ENCODE data around the gene TFG. TPM values are rescaled to one million over a fixed set of nuclear protein-coding genes. Genes with fewer than 3 reads are reported as not detected.

The TFG gene
- total and polyA plus RNA-seq, 2 of the 4 experiments (the other 2 are of a cell fraction), result 47.7 to 165 TPM

GRCh38 chr3:100782348-100782747 is 73.1 kb downstream of the TFG start:
- H3K4ac ChIP-seq (ENCODE audit: low read depth, low read length), result no peak overlapping the region

More at GRCh38 chr3:100782348-100782747, 73.1 kb downstream of the TFG start:
- Histone ChIP-seq H2AFZ (replicated peaks; ENCODE audit: low read length, poor library complexity) (no peak overlapping the region), H3K79me1 (ENCODE audit: low read depth in 1 of 2, low read length in 2 of 2) (no peaks in the 10 kb centered on the region), H3K9ac (ENCODE audit: low read depth, low read length) (no peak overlapping the region), H3K9me3 (ENCODE audit: control insufficient read depth, insufficient read depth, low read length) (no peaks in the 10 kb centered on the region), H2BK15ac (ENCODE audit: low read depth, low read length) (no peak overlapping the region), H4K91ac (ENCODE audit: insufficient read depth, low read depth, low read length) (no peak overlapping the region), H3K23ac (ENCODE audit: low read depth, low read length) (no peak overlapping the region), H3K4me3 (ENCODE audit: insufficient read depth, low read depth, low read length) (no peak overlapping the region), H2AK9ac (replicated peaks; ENCODE audit: low read depth, low read length, poor library complexity) (no peak overlapping the region), H2BK20ac (ENCODE audit: low read depth, low read length) (no peak overlapping the region), H3K56ac (ENCODE audit: extremely low read depth, insufficient read depth, low read length) (no peak overlapping the region), H4K5ac (ENCODE audit: low read depth, low read length) (no peak overlapping the region), H3K27ac (ENCODE audit: insufficient read depth, low read length) (no peak overlapping the region), H3K14ac (replicated peaks; ENCODE audit: low read depth, low read length) (no peak overlapping the region), H2AK5ac (ENCODE audit: low read depth, low read length) (no peak overlapping the region), H3K4me1 (ENCODE audit: control insufficient read depth, insufficient read depth, low read length) (peaks cover 6% of the 10 kb centered on the region), H4K20me1 (ENCODE audit: insufficient read depth, low read length) (no peaks in the 10 kb centered on the region), H2BK120ac (ENCODE audit: low read depth, low read length) (no peak overlapping the region), H3K4me2 (ENCODE audit: low read depth, low read length) (no peak overlapping the region), H3K36me3 (ENCODE audit: control insufficient read depth, insufficient read depth, low read length) (no peaks in the 10 kb centered on the region), H3K18ac (ENCODE audit: low read depth, low read length) (no peak overlapping the region), H4K8ac (ENCODE audit: low read depth in 2 of 2, low read length in 2 of 2) (no peak overlapping the region), H2BK5ac (ENCODE audit: low read depth, low read length, poor library complexity, severe bottlenecking) (no peak overlapping the region), H3K27me3 (ENCODE audit: control insufficient read depth, insufficient read depth, low read length) (no peaks in the 10 kb centered on the region), H3K9me1 (ENCODE audit: insufficient read depth, low read length) (peaks cover 6% of the 10 kb centered on the region; the same call in 1 of the 2 replicates)
- POLR2A ChIA-PET (ENCODE audit: unreplicated experiment), result no interaction called here
- CTCF ChIA-PET, result interaction anchor here (1.3 kb wide), 1 partner anchor 11 kb away, joined by 4 read pairs; no protein-coding TSS in a partner anchor
- 63% methylated on average over 2 of the region's 2 CpGs; no CpG with 5 or more reads in 1 of the 2 experiments for WGBS, 2 experiments (ENCODE audit: extremely low coverage in 2 of 2, insufficient read length in 1 of 2)
- intact Hi-C loops (cut with micrococcal nuclease) (no loop called here), dilution Hi-C loops (cut with HindIII; ENCODE audit: low sequenced_read_pairs, unreplicated experiment) (no loop called here), in situ Hi-C loops (cut with MboI; ENCODE audit: low sequenced_read_pairs) (no loop called here)
- ATAC-seq (ENCODE audit: low read depth) (no peak), DNase-seq (no peak)
- BruUV-seq (replicated peaks), result no TSS peak
- TF ChIP-seq MAFK (IDR thresholded peaks at IDR 0.05; ENCODE audit: low read depth, low read length) (no peak), RAD21 (IDR thresholded peaks at IDR 0.05; ENCODE audit: low read length) (no peak), CTCF (conservative IDR thresholded peaks at IDR 0.05; ENCODE audit: low read depth, low read length) (no peak), MAZ (IDR thresholded peaks at IDR 0.05; ENCODE audit: borderline replicate concordance, low read depth, low read length) (no peak)

Data from IMR-90 (cell line).